ENCODE results near the gene C4orf50.

DNA sequence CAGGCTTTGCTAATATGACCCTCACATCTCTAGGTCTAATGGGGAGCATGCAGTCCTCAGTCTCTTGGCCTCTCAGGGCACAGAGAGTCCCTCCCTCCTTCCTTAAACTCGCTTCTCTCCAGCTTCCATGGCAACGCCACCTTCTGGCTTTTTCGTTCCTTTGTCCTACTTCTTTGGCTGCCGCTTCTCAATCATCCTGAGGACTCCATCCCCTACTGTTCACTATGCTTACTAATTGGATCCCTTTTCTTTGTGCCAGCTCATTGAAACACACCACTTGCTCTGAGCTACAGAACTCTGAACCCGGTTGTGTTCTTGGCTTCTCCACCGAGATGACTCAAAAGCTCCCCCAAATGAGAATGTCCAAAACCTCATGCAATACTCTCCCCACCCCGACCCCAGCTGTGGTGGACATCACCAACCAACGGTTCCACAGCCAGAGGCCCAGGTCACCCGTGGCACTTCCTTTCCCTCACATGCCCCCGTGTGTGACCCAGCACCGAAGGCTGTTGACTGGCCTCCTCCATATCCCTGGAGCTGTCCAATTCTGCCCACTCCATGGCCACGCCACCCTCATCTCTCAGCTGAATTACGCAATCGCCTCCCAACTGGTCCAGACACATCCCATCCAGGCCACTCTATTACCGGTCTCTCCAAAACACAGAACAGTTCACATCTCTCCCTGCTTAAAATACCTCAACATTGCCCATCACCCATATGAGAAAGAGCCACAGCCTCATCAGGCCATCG, 160.0 kb downstream of the C4orf50 start:
- TF ChIP-seq EZH2 (IDR thresholded peaks at IDR 0.05; ENCODE audit: low read depth, low read length, severe bottlenecking) (no peak), GTF2F1 (IDR thresholded peaks at IDR 0.05; ENCODE audit: borderline replicate concordance, low read depth, low read length) (no peak), CTCF (IDR thresholded peaks at IDR 0.05; ENCODE audit: control extremely low read depth in 1 of 3, insufficient read depth in 1 of 3, low read depth in 1 of 3, low read length in 3 of 3) (no peak)

Data from H1 (cell line).